SJCRH30 (cell line): ENCODE data around the gene DGKI. TPM values are rescaled to one million over a fixed set of nuclear protein-coding genes. Genes with fewer than 3 reads are reported as not detected.

ENCODE experiments used
- DNase-seq, 2 experiments: peaks; one replicate each; pipeline ENCODE4 v3.0.0-alpha.2; 2015 to 2020
- H3K27ac ChIP-seq: fragments of 250-450 bp; sonication (Bioruptor Pico); 2 replicates; pipeline ENCODE4 v1.5.1; 2020; ENCODE audit warnings: mild to moderate bottlenecking, moderate library complexity
- H3K27me3 ChIP-seq: fragments of 250-450 bp; sonication (Bioruptor Pico); 2 replicates; pipeline ENCODE4 v1.5.1; 2020; ENCODE audit warnings: mild to moderate bottlenecking, moderate library complexity
- H3K36me3 ChIP-seq: fragments of 250-450 bp; sonication (Bioruptor Pico); 2 replicates; pipeline ENCODE4 v1.5.1; 2020; ENCODE audit warnings: mild to moderate bottlenecking, moderate library complexity
- H3K4me1 ChIP-seq: fragments of 250-450 bp; sonication (Bioruptor Pico); 2 replicates; pipeline ENCODE4 v1.5.1; 2020; ENCODE audit warnings: mild to moderate bottlenecking, moderate library complexity
- H3K4me3 ChIP-seq: fragments of 250-450 bp; sonication (Bioruptor Pico); 2 replicates; pipeline ENCODE4 v1.5.1; 2020; ENCODE audit warnings: mild to moderate bottlenecking, moderate library complexity
- H3K9me3 ChIP-seq: fragments of 250-450 bp; sonication (Bioruptor Pico); replicated peaks from 2 replicates; pipeline ENCODE4 v1.5.1; 2020; ENCODE audit warnings: mild to moderate bottlenecking, moderate library complexity
- total RNA-seq: library from RNA; depleted of rRNA; stranded (reverse); fragments of >200 nt; shearing (Covaris generic); gene quantifications from 2 replicates; pipeline ENCODE4 v1.2.3, GENCODE V29; 2014

DGKI gene
- total RNA-seq, 1 experiment from 2014 or later, result not detected

- no peak for DNase-seq
- H3K27ac ChIP-seq, result no peak overlapping the region
- no peaks in the 10 kb centered on the region for H3K36me3 ChIP-seq
- H3K9me3 ChIP-seq, result no peaks in the 10 kb centered on the region
- peaks cover 4% of the 10 kb centered on the region; the same call in 1 of the 2 replicates for H3K27me3 ChIP-seq
- no peaks in the 10 kb centered on the region for H3K4me1 ChIP-seq
- H3K4me3 ChIP-seq, result no peak overlapping the region
These were observed 150.4 kb downstream of the DGKI start for GRCh38 chr7:137696376-137696775.

- Histone ChIP-seq H3K27ac (no peak overlapping the region), H3K9me3 (no peaks in the 10 kb centered on the region), H3K4me1 (no peaks in the 10 kb centered on the region), H3K4me3 (no peak overlapping the region), H3K36me3 (no peaks in the 10 kb centered on the region), H3K27me3 (peaks cover 4% of the 10 kb centered on the region; the same call in 1 of the 2 replicates)
- DNase-seq, result no peak
These were observed 150.8 kb downstream of the DGKI start for GRCh38 chr7:137695942-137696341.

GRCh38 chr7:137695494-137695893, 151.3 kb downstream of the DGKI start:
- Histone ChIP-seq H3K36me3 (no peaks in the 10 kb centered on the region), H3K27ac (no peak overlapping the region), H3K27me3 (peaks cover 4% of the 10 kb centered on the region; the same call in 1 of the 2 replicates), H3K4me1 (no peaks in the 10 kb centered on the region), H3K4me3 (no peak overlapping the region), H3K9me3 (no peaks in the 10 kb centered on the region)
- no peak for DNase-seq

- DNase-seq, result no peak
- Histone ChIP-seq H3K4me1 (no peaks in the 10 kb centered on the region), H3K9me3 (no peaks in the 10 kb centered on the region), H3K4me3 (no peak overlapping the region), H3K27me3 (peaks cover 4% of the 10 kb centered on the region; the same call in 1 of the 2 replicates), H3K36me3 (no peaks in the 10 kb centered on the region), H3K27ac (no peak overlapping the region)
These were observed 152.4 kb downstream of the DGKI start for GRCh38 chr7:137694405-137694804.

- no peaks in the 10 kb centered on the region for H3K36me3 ChIP-seq
- H3K9me3 ChIP-seq, result no peaks in the 10 kb centered on the region
- H3K4me3 ChIP-seq, result no peak overlapping the region
- H3K27me3 ChIP-seq, result peaks cover 4% of the 10 kb centered on the region; the same call in 1 of the 2 replicates
- H3K27ac ChIP-seq, result no peak overlapping the region
- no peaks in the 10 kb centered on the region for H3K4me1 ChIP-seq
- no peak for DNase-seq
These were observed 154.4 kb downstream of the DGKI start for GRCh38 chr7:137692399-137692798.

- Histone ChIP-seq H3K4me3 (no peak overlapping the region), H3K4me1 (no peaks in the 10 kb centered on the region), H3K36me3 (no peaks in the 10 kb centered on the region), H3K27ac (no peak overlapping the region), H3K27me3 (peaks cover 1% of the 10 kb centered on the region; the same call in 1 of the 2 replicates), H3K9me3 (no peaks in the 10 kb centered on the region)
- no peak for DNase-seq
These were observed 155.2 kb downstream of the DGKI start for GRCh38 chr7:137691566-137691965.

- H3K4me3 ChIP-seq, result no peak overlapping the region
- no peak overlapping the region for H3K27ac ChIP-seq
- DNase-seq, result no peak
- H3K9me3 ChIP-seq, result no peaks in the 10 kb centered on the region
- no peaks in the 10 kb centered on the region for H3K4me1 ChIP-seq
- no peaks in the 10 kb centered on the region for H3K36me3 ChIP-seq
- H3K27me3 ChIP-seq, result peaks cover 5% of the 10 kb centered on the region; the same call in 1 of the 2 replicates
These were observed 156.1 kb downstream of the DGKI start for GRCh38 chr7:137690635-137691034.

GRCh38 chr7:137689761-137690160, 157.0 kb downstream of the DGKI start:
- no peak overlapping the region for H3K4me3 ChIP-seq
- H3K27ac ChIP-seq, result no peak overlapping the region
- DNase-seq, result no peak
- no peaks in the 10 kb centered on the region for H3K9me3 ChIP-seq
- no peaks in the 10 kb centered on the region for H3K36me3 ChIP-seq
- H3K4me1 ChIP-seq, result no peaks in the 10 kb centered on the region
- H3K27me3 ChIP-seq, result peaks cover 5% of the 10 kb centered on the region; the same call in 1 of the 2 replicates

- no peak for DNase-seq
- Histone ChIP-seq H3K27me3 (peaks cover 5% of the 10 kb centered on the region; the same call in 1 of the 2 replicates), H3K4me1 (no peaks in the 10 kb centered on the region), H3K9me3 (no peaks in the 10 kb centered on the region), H3K27ac (no peak overlapping the region), H3K4me3 (no peak overlapping the region), H3K36me3 (no peaks in the 10 kb centered on the region)
These were observed 159.1 kb downstream of the DGKI start for GRCh38 chr7:137687556-137688265.

- no peaks in the 10 kb centered on the region for H3K9me3 ChIP-seq
- H3K36me3 ChIP-seq, result no peaks in the 10 kb centered on the region
- H3K27me3 ChIP-seq, result peaks cover 8% of the 10 kb centered on the region; the same call in 1 of the 2 replicates
- DNase-seq, result no peak
- no peak overlapping the region for H3K4me3 ChIP-seq
- no peaks in the 10 kb centered on the region for H3K4me1 ChIP-seq
- no peak overlapping the region for H3K27ac ChIP-seq
These were observed 161.2 kb downstream of the DGKI start for GRCh38 chr7:137685433-137686164.

GRCh38 chr7:137684776-137685175, 162.0 kb downstream of the DGKI start:
- Histone ChIP-seq H3K36me3 (no peaks in the 10 kb centered on the region), H3K4me3 (no peak overlapping the region), H3K9me3 (no peaks in the 10 kb centered on the region), H3K27ac (no peak overlapping the region), H3K27me3 (peaks cover 8% of the 10 kb centered on the region; the same call in 1 of the 2 replicates), H3K4me1 (no peaks in the 10 kb centered on the region)
- no peak for DNase-seq

GRCh38 chr7:137684316-137684715, 162.5 kb downstream of the DGKI start:
- H3K9me3 ChIP-seq, result no peaks in the 10 kb centered on the region
- DNase-seq, result no peak
- no peaks in the 10 kb centered on the region for H3K4me1 ChIP-seq
- no peak overlapping the region for H3K27ac ChIP-seq
- H3K36me3 ChIP-seq, result no peaks in the 10 kb centered on the region
- no peak overlapping the region for H3K4me3 ChIP-seq
- H3K27me3 ChIP-seq, result peaks cover 8% of the 10 kb centered on the region; the same call in 1 of the 2 replicates

- Histone ChIP-seq H3K36me3 (no peaks in the 10 kb centered on the region), H3K4me3 (no peak overlapping the region), H3K27ac (no peak overlapping the region), H3K27me3 (peaks cover 8% of the 10 kb centered on the region; the same call in 1 of the 2 replicates), H3K9me3 (no peaks in the 10 kb centered on the region), H3K4me1 (no peaks in the 10 kb centered on the region)
- DNase-seq, result no peak
These were observed 164.2 kb downstream of the DGKI start for GRCh38 chr7:137682596-137682995.

GRCh38 chr7:137681657-137682562, 164.9 kb downstream of the DGKI start:
- H3K9me3 ChIP-seq, result no peaks in the 10 kb centered on the region
- no peaks in the 10 kb centered on the region for H3K4me1 ChIP-seq
- H3K4me3 ChIP-seq, result no peak overlapping the region
- DNase-seq, result no peak
- peaks cover 8% of the 10 kb centered on the region; the same call in 1 of the 2 replicates for H3K27me3 ChIP-seq
- no peaks in the 10 kb centered on the region for H3K36me3 ChIP-seq
- H3K27ac ChIP-seq, result no peak overlapping the region
